ENCODE results near the gene PCDHGC5. TPM values are rescaled to one million over a fixed set of nuclear protein-coding genes. Genes with fewer than 3 reads are reported as not detected.
A peak's percentile ranks its signal among the peaks of the same experiment; 100 is the strongest.

Gene PCDHGC5
- total RNA-seq, 3 donors from 2014 or later: 0.61 to 2.6 (median 0.89) TPM

DNA sequence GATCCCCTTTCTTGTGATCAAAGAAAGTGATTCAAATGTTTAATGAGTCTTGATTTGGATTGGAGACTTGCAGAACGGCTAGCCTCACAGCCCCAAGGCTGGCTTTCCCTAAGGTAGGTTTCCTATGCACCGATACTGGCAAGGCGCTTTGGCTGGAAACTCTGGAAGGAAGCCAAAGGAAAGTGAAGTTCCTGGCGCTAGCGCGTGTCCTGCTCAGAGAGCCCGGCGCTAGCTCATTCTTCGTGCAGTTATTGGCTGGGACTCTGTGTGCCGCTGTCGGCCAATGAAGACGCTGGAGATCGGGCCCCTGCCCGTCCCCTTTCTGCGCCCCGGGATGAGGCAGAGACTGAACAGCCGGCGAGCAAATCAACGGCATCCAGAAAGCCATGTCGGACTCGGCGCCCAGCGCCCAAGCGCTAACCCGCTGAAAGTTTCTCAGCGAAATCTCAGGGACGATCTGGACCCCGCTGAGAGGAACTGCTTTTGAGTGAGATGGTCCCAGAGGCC is 13.2 kb upstream of the PCDHGC5 start, which contains the start of gene PCDHGC3:
TSS of gene PCDHGC3 (plus strand) at position 342 of the 507 bp plus-strand sequence. CDS start at position 493, 151 bp downstream.
- H3K9me3 ChIP-seq: no peaks in the 10 kb centered on the region
- peak; percentile 85 to 91 (median 90) for DNase-seq
- H3K4me1 ChIP-seq (ENCODE audit: low read depth): peaks cover 10% of the 10 kb centered on the region
- no peaks in the 10 kb centered on the region for H3K36me3 ChIP-seq (ENCODE audit: low read depth)
- ATAC-seq: peak; percentile 97
- H3K4me3 ChIP-seq: peak within 1 kb of the TSS; percentile 28
- intact Hi-C loops (cut with DNase I, micrococcal nuclease): no loop called here
- TF ChIP-seq, protein P1, sequence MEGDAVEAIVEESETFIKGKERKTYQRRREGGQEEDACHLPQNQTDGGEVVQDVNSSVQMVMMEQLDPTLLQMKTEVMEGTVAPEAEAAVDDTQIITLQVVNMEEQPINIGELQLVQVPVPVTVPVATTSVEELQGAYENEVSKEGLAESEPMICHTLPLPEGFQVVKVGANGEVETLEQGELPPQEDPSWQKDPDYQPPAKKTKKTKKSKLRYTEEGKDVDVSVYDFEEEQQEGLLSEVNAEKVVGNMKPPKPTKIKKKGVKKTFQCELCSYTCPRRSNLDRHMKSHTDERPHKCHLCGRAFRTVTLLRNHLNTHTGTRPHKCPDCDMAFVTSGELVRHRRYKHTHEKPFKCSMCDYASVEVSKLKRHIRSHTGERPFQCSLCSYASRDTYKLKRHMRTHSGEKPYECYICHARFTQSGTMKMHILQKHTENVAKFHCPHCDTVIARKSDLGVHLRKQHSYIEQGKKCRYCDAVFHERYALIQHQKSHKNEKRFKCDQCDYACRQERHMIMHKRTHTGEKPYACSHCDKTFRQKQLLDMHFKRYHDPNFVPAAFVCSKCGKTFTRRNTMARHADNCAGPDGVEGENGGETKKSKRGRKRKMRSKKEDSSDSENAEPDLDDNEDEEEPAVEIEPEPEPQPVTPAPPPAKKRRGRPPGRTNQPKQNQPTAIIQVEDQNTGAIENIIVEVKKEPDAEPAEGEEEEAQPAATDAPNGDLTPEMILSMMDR (IDR thresholded peaks at IDR 0.05): no peak

DNA sequence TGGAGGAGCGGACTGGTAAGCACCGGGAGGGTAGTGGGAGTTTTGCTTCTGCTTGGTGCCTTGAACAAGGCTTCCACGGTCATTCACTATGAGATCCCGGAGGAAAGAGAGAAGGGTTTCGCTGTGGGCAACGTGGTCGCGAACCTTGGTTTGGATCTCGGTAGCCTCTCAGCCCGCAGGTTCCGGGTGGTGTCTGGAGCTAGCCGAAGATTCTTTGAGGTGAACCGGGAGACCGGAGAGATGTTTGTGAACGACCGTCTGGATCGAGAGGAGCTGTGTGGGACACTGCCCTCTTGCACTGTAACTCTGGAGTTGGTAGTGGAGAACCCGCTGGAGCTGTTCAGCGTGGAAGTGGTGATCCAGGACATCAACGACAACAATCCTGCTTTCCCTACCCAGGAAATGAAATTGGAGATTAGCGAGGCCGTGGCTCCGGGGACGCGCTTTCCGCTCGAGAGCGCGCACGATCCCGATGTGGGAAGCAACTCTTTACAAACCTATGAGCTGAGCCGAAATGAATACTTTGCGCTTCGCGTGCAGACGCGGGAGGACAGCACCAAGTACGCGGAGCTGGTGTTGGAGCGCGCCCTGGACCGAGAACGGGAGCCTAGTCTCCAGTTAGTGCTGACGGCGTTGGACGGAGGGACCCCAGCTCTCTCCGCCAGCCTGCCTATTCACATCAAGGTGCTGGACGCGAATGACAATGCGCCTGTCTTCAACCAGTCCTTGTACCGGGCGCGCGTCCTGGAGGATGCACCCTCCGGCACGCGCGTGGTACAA is 12.6 kb upstream of the PCDHGC5 start:
- Histone ChIP-seq H3K4me1 (ENCODE audit: low read depth) (peaks cover 10% of the 10 kb centered on the region), H3K9me3 (no peaks in the 10 kb centered on the region), H3K36me3 (ENCODE audit: low read depth) (no peaks in the 10 kb centered on the region), H3K4me3 (peak overlapping the region; percentile 28)
- intact Hi-C loops (cut with DNase I, micrococcal nuclease): no loop called here
- ATAC-seq (peak; percentile 66), DNase-seq (peak; percentile 65 to 80 (median 72))
- TF ChIP-seq, protein P1 (IDR thresholded peaks at IDR 0.05): no peak

DNA sequence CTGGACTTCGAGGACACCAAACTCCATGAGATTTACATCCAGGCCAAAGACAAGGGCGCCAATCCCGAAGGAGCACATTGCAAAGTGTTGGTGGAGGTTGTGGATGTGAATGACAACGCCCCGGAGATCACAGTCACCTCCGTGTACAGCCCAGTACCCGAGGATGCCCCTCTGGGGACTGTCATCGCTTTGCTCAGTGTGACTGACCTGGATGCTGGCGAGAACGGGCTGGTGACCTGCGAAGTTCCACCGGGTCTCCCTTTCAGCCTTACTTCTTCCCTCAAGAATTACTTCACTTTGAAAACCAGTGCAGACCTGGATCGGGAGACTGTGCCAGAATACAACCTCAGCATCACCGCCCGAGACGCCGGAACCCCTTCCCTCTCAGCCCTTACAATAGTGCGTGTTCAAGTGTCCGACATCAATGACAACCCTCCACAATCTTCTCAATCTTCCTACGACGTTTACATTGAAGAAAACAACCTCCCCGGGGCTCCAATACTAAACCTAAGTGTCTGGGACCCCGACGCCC is 11.8 kb upstream of the PCDHGC5 start:
- H3K9me3 ChIP-seq: no peaks in the 10 kb centered on the region
- TF ChIP-seq, protein P1 (IDR thresholded peaks at IDR 0.05): no peak
- H3K4me1 ChIP-seq (ENCODE audit: low read depth): peaks cover 10% of the 10 kb centered on the region
- intact Hi-C loops (cut with DNase I, micrococcal nuclease): no loop called here
- H3K4me3 ChIP-seq: no peak overlapping the region
- no peaks in the 10 kb centered on the region for H3K36me3 ChIP-seq (ENCODE audit: low read depth)
- no peak for DNase-seq
- no peak for ATAC-seq

DNA sequence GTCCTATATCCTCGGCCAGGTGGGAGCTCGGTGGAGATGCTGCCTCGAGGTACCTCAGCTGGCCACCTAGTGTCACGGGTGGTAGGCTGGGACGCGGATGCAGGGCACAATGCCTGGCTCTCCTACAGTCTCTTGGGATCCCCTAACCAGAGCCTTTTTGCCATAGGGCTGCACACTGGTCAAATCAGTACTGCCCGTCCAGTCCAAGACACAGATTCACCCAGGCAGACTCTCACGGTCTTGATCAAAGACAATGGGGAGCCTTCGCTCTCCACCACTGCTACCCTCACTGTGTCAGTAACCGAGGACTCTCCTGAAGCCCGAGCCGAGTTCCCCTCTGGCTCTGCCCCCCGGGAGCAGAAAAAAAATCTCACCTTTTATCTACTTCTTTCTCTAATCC is 11.1 kb upstream of the PCDHGC5 start:
- Histone ChIP-seq H3K9me3 (no peaks in the 10 kb centered on the region), H3K4me3 (no peak overlapping the region), H3K36me3 (ENCODE audit: low read depth) (no peaks in the 10 kb centered on the region), H3K4me1 (ENCODE audit: low read depth) (peaks cover 10% of the 10 kb centered on the region)
- no peak for DNase-seq
- TF ChIP-seq, protein P1 (IDR thresholded peaks at IDR 0.05): no peak
- intact Hi-C loops (cut with DNase I, micrococcal nuclease): no loop called here
- ATAC-seq: no peak

DNA sequence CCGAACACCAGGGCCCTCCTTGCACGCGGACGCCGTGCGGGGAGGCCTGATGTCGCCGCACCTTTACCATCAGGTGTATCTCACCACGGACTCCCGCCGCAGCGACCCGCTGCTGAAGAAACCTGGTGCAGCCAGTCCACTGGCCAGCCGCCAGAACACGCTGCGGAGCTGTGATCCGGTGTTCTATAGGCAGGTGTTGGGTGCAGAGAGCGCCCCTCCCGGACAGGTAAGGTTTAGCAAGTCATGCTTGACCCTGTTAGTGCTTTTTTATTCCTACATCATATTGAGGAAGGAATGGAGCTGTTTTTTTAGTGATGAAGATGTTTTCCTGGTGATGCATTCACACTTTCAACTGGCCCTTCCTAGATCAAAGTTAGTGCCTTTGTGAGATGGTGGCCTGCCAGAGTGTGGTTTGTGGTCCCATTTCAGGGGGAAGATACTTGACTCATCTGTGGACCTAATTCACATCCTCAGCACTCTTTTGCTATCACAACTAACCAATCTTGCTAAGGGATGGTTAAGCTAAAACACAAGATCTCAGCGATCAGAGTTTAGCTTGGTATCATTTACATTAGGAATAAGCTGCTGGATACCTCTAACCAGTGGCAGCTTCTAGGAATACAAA is 10.4 kb upstream of the PCDHGC5 start:
- TF ChIP-seq, protein P1 (IDR thresholded peaks at IDR 0.05): peak; percentile 42
- peak; percentile 75 for ATAC-seq
- peak; percentile 88 to 92 (median 90) for DNase-seq
- Histone ChIP-seq H3K4me3 (no peak overlapping the region), H3K36me3 (ENCODE audit: low read depth) (no peaks in the 10 kb centered on the region), H3K9me3 (no peaks in the 10 kb centered on the region), H3K4me1 (ENCODE audit: low read depth) (peaks cover 10% of the 10 kb centered on the region)
- intact Hi-C loops (cut with DNase I, micrococcal nuclease): no loop called here
